Upper lobe of right lung (tissue), 1 donor: ENCODE results near the gene ATP5F1D. TPM values are rescaled to one million over a fixed set of nuclear protein-coding genes. Genes with fewer than 3 reads are reported as not detected.

ENCODE experiments used
- ATAC-seq: fragments of 200-7000 bp; cut with Tn5 transposase; one replicate; pipeline ENCODE4 v1.9.1; 2020; ENCODE audit warnings: mild to moderate bottlenecking, moderate library complexity
- DNase-seq: peaks from one replicate; pipeline ENCODE4 v3.0.0-alpha.2; 2020
- H3K27ac ChIP-seq: fragments of 200-600 bp; one replicate; pipeline ENCODE4 v1.8.0; 2022
- H3K27me3 ChIP-seq: fragments of 200-600 bp; one replicate; pipeline ENCODE4 v1.8.0; 2022; ENCODE audit warnings: mild to moderate bottlenecking
- H3K36me3 ChIP-seq: fragments of 200-600 bp; one replicate; pipeline ENCODE4 v1.8.0; 2022
- H3K4me1 ChIP-seq: fragments of 200-600 bp; one replicate; pipeline ENCODE4 v1.8.0; 2022
- H3K4me3 ChIP-seq: fragments of 200-600 bp; one replicate; pipeline ENCODE4 v1.8.0; 2022; ENCODE audit warnings: mild to moderate bottlenecking
- H3K9me3 ChIP-seq: fragments of 200-600 bp; one replicate; pipeline ENCODE4 v1.8.0; 2022
- intact Hi-C: fragments of 100-400 bp; cut with DNase I; formaldehyde crosslinking; loops from one replicate; pipeline ENCODE4 v1.11.0; 2022
- total RNA-seq: library from RNA; stranded (reverse); fragmentation: NEBNext Ultra II Directional; extraction: Animal tissue kit (Norgen Biotek cat#: 25700); gene quantifications from one replicate; pipeline ENCODE4 v1.2.1, GENCODE V29; 2021
- TF ChIP-seq, protein P1 (sequence below): fragments of 200-600 bp; IDR thresholded peaks from one replicate; pipeline ENCODE4 v1.8.0; 2022; ENCODE audit warnings: antibody characterized with exemption
- donor health status: DM: no; HTN: yes; CAD: no; lungs with severe emphysema.

The ATP5F1D gene
- total RNA-seq, 1 donor from 2014 or later = 126 TPM

DNA sequence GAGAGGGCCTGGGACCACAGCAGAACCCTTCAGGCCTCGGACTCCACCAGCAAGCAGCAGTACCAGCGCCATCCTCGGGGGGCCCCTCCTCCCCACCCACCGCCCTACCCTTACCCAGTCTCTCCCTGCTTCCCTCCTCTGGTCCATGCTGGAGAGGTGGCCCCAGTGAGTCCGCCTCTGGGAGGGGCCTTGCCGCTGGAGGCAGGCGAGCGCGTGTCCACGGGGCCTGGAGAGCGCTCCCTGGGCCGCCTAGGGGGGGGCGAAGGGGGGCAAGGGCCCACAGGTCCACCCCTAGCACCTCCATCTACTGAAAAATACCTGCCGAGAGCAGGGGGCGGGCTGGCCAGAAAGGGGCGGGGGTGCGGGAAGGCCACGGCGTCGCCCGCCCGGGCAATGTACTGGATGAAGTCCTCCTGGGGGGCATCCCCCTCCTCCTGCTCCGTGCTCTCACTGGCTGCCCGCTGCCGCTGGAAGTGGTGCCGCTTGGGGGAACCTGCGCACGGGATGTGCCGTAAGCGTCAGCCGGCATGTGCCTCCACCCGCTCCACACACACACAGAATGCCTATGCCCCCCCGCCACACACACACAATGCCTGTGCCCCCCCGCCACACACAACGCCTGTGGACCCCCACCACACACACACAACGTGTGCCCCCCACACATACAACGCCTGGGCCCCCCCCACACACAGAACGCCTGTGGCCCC is 10.6 kb upstream of the ATP5F1D start:
- H3K36me3 ChIP-seq = peaks cover 20% of the 10 kb centered on the region
- no peak for DNase-seq

DNA sequence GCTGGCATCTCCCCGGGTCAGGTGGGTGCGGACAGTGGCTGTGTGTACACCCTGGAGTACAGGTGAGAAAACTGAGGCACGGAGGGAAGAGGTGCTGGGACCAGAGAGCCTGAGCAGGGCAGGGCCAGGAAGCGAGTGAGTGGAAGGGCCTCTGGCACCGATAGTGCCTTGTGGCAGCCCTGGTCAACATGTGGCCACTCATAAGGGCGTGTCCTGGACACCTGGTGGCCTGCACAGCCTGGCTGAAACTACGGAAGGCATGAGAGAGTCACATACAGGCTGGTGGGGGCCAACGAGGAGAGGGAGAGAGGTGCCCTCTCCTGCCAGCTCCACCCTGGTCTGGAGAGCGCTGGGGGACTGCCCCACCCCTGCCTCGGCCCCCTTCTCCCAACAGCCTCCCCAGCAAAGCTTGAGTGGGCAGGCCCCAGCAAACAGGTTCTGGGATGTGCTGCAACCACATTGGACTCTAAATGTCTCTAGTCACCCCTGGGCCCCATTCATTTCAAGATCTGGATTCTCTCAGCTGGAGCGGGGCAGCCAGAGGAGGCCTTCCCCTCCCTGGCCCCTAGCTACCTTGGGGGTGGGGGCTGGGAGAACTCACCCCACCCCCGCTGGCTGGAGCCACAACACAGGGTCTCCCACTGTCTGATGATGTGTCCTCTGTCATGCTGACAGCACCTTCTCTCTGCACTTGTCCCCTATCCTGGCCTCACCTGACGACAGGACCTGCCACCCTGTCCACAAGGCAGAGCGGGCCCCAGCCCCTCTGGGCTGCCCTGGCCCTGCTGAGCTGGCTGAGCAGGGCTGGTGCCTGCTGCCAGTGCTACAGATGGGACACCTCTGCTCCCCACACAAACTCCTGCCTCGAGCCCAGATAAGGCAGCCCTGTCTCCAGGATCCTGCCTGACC is 9.6 kb upstream of the ATP5F1D start:
- intact Hi-C loops = no loop called here
- ATAC-seq = peak; percentile 60
- H3K27ac ChIP-seq = peak overlapping the region; percentile 18

More for the DNA sequence above, 10.6 kb upstream of the ATP5F1D start:
- Histone ChIP-seq H3K9me3 (no peaks in the 10 kb centered on the region), H3K4me1 (peaks cover 23% of the 10 kb centered on the region), H3K27ac (no peak overlapping the region), H3K4me3 (no peak overlapping the region), H3K27me3 (no peaks in the 10 kb centered on the region)
- intact Hi-C loops = no loop called here
- no peak for ATAC-seq
- TF ChIP-seq, protein P1, sequence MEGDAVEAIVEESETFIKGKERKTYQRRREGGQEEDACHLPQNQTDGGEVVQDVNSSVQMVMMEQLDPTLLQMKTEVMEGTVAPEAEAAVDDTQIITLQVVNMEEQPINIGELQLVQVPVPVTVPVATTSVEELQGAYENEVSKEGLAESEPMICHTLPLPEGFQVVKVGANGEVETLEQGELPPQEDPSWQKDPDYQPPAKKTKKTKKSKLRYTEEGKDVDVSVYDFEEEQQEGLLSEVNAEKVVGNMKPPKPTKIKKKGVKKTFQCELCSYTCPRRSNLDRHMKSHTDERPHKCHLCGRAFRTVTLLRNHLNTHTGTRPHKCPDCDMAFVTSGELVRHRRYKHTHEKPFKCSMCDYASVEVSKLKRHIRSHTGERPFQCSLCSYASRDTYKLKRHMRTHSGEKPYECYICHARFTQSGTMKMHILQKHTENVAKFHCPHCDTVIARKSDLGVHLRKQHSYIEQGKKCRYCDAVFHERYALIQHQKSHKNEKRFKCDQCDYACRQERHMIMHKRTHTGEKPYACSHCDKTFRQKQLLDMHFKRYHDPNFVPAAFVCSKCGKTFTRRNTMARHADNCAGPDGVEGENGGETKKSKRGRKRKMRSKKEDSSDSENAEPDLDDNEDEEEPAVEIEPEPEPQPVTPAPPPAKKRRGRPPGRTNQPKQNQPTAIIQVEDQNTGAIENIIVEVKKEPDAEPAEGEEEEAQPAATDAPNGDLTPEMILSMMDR = no peak

DNA sequence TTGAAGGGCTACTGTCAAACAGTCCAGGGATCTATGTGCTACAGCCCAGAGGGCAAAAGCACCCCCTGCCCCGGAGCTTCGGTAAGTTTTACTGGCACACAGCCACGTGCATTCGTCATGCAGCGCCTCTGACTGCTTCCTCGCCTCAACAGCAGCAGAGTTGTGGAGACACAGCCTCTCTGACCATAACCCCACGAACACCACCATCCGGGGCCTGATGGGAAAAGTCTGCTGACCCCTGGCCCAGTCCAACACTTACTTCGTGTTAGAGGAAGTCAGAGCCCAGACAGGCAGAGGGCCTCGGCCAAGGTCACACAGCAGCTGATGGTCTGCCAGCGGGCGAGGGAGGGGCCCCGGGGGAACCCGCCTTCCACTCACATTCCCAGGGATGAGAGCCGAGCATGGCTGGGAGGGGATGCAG is 8.9 kb upstream of the ATP5F1D start:
- H3K27me3 ChIP-seq = no peaks in the 10 kb centered on the region
- no peaks in the 10 kb centered on the region for H3K9me3 ChIP-seq
- peak overlapping the region; percentile 18 for H3K27ac ChIP-seq
- TF ChIP-seq, protein P1 = no peak
- peaks cover 29% of the 10 kb centered on the region for H3K4me1 ChIP-seq
- H3K36me3 ChIP-seq = peaks cover 5% of the 10 kb centered on the region
- no peak for DNase-seq
- intact Hi-C loops = no loop called here
- H3K4me3 ChIP-seq = no peak overlapping the region
- peak; percentile 8 for ATAC-seq

More for the DNA sequence above, 9.6 kb upstream of the ATP5F1D start:
- no peak for DNase-seq
- H3K9me3 ChIP-seq = no peaks in the 10 kb centered on the region
- no peak overlapping the region for H3K4me3 ChIP-seq
- peaks cover 12% of the 10 kb centered on the region for H3K36me3 ChIP-seq
- H3K4me1 ChIP-seq = peaks cover 24% of the 10 kb centered on the region
- H3K27me3 ChIP-seq = no peaks in the 10 kb centered on the region
- TF ChIP-seq, protein P1 = no peak

DNA sequence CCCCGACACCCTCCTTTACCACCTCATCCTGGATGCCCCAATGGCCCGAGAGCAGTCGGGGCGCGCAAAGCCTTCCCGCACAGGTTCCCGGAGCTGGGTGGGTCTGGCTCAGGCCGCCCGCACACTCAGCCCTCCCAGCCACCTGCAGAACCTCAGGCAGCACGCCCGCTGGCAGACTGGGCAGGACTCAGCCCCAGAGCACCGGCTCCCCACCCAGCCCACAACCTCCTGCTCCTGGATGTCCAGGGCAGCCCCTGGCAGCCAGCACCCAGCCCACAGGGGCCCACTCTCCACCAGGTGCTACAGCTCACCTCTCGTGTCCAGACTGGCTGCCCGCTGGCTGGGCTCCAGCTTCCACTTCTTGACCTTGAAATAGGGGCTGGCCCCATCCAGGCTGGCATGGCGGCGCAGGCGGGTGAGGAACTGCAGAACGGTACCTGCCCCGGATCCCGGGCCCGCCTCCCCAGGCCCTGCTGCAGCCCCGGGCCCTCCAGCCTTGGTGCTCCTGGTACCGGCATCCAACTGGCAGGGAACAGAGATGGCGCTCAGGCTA is 8.4 kb upstream of the ATP5F1D start:
- no peak overlapping the region for H3K4me3 ChIP-seq
- ATAC-seq (no peak), DNase-seq (peak; percentile 77)
- H3K27ac ChIP-seq = no peak overlapping the region
- TF ChIP-seq, protein P1 = no peak
- peaks cover 29% of the 10 kb centered on the region for H3K4me1 ChIP-seq
- no peaks in the 10 kb centered on the region for H3K9me3 ChIP-seq
- H3K27me3 ChIP-seq = no peaks in the 10 kb centered on the region
- intact Hi-C loops = no loop called here
- H3K36me3 ChIP-seq = peaks cover under 1% of the 10 kb centered on the region

DNA sequence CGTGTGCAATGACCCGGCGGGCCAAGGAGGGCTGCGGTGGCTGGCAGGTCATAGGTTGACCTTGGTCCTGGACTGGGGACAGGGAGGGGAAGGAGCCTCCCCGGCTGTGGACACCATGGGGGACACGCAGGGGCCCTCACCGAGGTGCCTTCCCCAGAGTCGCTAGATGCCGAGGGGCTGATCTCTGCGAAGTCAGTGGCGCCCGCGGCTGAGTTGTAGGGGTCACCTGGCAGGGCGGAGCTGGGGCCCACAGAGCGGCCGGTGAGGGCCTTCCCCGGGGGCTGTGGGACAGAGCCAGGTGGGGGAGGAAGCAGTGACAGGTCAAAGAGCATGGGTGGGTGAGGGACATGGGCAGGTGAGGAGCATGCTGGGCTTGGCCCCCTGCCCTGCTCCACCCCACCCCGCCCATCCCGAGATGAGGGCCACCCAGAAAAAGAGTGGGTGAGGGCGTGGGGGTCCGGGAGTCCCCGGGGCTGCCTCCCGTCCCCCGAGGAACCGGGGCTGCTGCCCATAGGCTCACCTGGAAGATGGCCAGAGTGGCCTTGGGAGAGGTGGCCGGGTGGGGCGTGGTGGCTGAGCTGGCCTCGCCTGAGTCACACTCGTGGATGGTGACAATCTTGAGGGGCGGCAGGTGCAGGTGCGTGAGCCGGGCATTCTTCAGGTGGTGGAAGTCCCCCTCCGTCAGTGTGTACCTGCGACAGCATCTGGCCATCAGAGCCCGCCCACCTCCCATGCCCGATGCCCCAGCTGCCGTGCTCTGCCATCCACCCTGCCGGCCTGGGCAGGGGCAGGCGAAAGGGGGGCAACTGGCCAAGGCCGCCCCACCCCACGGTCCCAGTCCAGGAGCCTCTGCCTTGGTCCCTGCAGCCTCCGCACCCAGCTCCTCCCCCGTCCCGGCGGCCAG is 7.2 kb upstream of the ATP5F1D start:
- Histone ChIP-seq H3K4me3 (no peak overlapping the region), H3K36me3 (no peaks in the 10 kb centered on the region), H3K27ac (no peak overlapping the region), H3K4me1 (peaks cover 29% of the 10 kb centered on the region), H3K9me3 (no peaks in the 10 kb centered on the region), H3K27me3 (no peaks in the 10 kb centered on the region)
- ATAC-seq (no peak), DNase-seq (no peak)
- TF ChIP-seq, protein P1 = no peak
- intact Hi-C loops = no loop called here
